ENCODE results near the gene ZNF512. TPM values are rescaled to one million over a fixed set of nuclear protein-coding genes. Genes with fewer than 3 reads are reported as not detected.

Gene ZNF512
- total RNA-seq, 1 experiment from 2014 or later = 34.2 TPM

DNA sequence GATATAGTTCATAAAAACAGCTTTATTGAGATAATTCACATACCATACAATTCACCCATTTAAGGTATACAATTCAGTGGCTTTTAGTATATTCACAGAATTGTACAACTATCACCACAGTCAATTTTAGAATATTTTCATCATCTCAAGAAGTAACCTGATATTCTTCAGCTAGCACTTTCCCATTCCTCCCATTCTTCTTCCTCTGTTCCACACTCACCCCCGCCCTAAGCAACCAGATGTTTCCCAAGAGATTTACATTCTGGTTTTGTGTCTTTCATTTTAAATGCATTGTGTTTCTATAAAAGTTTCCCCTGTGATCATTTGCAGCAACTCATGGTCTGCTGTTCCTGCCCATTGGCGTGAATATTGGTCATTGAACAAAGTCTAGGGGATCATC lies 51.4 kb downstream of the ZNF512 start (continued):
- TF ChIP-seq E2F4 (CRISPR knock-in tag; IDR thresholded peaks at IDR 0.05; ENCODE audit: borderline replicate concordance, low read depth) (no peak), ATF6 (CRISPR knock-in tag; IDR thresholded peaks at IDR 0.05) (no peak), ZNF317 (CRISPR knock-in tag; IDR thresholded peaks at IDR 0.05; ENCODE audit: borderline replicate concordance, low read depth) (no peak), FOXK1 (CRISPR knock-in tag; IDR thresholded peaks at IDR 0.05) (no peak), SMAD4 (CRISPR knock-in tag; IDR thresholded peaks at IDR 0.05) (no peak)

- H3K9me3 Mint-ChIP-seq = no peaks in the 10 kb centered on the region
- peaks cover 57% of the 10 kb centered on the region for H3K36me3 Mint-ChIP-seq
- no peak for DNase-seq (ENCODE audit: low spot score)
- CTCF ChIA-PET = no interaction called here
- H3K27ac Mint-ChIP-seq = no peak overlapping the region
- TF ChIP-seq ZNF219 (CRISPR knock-in tag; IDR thresholded peaks at IDR 0.05; ENCODE audit: borderline replicate concordance) (no peak), SP1 (CRISPR knock-in tag; conservative IDR thresholded peaks at IDR 0.05) (no peak), EMX1 (CRISPR knock-in tag; IDR thresholded peaks at IDR 0.05) (no peak), CREM (CRISPR knock-in tag; IDR thresholded peaks at IDR 0.05) (no peak), ETV6 (CRISPR knock-in tag; IDR thresholded peaks at IDR 0.05) (no peak), ZMAT4 (CRISPR knock-in tag; IDR thresholded peaks at IDR 0.05) (no peak), CBFB (CRISPR knock-in tag; IDR thresholded peaks at IDR 0.05; ENCODE audit: low read depth) (no peak), ZNF416 (CRISPR knock-in tag; IDR thresholded peaks at IDR 0.05) (no peak), ZNF263 (CRISPR knock-in tag; IDR thresholded peaks at IDR 0.05; ENCODE audit: low read depth) (no peak), FOXJ3 (CRISPR knock-in tag; IDR thresholded peaks at IDR 0.05; ENCODE audit: borderline replicate concordance) (no peak), GABPB1 (CRISPR knock-in tag; IDR thresholded peaks at IDR 0.05) (no peak), NFYB (CRISPR knock-in tag; conservative IDR thresholded peaks at IDR 0.05; ENCODE audit: low read depth) (no peak), JAZF1 (CRISPR knock-in tag; IDR thresholded peaks at IDR 0.05) (no peak), ZBTB21 (CRISPR knock-in tag; IDR thresholded peaks at IDR 0.05; ENCODE audit: borderline replicate concordance) (no peak), NFATC4 (CRISPR knock-in tag; IDR thresholded peaks at IDR 0.05) (no peak), RELA (CRISPR knock-in tag; IDR thresholded peaks at IDR 0.05; ENCODE audit: borderline replicate concordance) (no peak), TEAD1 (CRISPR knock-in tag; IDR thresholded peaks at IDR 0.05) (no peak)
- TF ChIP-seq, protein P1, sequence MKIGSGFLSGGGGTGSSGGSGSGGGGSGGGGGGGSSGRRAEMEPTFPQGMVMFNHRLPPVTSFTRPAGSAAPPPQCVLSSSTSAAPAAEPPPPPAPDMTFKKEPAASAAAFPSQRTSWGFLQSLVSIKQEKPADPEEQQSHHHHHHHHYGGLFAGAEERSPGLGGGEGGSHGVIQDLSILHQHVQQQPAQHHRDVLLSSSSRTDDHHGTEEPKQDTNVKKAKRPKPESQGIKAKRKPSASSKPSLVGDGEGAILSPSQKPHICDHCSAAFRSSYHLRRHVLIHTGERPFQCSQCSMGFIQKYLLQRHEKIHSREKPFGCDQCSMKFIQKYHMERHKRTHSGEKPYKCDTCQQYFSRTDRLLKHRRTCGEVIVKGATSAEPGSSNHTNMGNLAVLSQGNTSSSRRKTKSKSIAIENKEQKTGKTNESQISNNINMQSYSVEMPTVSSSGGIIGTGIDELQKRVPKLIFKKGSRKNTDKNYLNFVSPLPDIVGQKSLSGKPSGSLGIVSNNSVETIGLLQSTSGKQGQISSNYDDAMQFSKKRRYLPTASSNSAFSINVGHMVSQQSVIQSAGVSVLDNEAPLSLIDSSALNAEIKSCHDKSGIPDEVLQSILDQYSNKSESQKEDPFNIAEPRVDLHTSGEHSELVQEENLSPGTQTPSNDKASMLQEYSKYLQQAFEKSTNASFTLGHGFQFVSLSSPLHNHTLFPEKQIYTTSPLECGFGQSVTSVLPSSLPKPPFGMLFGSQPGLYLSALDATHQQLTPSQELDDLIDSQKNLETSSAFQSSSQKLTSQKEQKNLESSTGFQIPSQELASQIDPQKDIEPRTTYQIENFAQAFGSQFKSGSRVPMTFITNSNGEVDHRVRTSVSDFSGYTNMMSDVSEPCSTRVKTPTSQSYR (CRISPR knock-in tag; IDR thresholded peaks at IDR 0.05) = no peak
- TF ChIP-seq, protein P2, sequence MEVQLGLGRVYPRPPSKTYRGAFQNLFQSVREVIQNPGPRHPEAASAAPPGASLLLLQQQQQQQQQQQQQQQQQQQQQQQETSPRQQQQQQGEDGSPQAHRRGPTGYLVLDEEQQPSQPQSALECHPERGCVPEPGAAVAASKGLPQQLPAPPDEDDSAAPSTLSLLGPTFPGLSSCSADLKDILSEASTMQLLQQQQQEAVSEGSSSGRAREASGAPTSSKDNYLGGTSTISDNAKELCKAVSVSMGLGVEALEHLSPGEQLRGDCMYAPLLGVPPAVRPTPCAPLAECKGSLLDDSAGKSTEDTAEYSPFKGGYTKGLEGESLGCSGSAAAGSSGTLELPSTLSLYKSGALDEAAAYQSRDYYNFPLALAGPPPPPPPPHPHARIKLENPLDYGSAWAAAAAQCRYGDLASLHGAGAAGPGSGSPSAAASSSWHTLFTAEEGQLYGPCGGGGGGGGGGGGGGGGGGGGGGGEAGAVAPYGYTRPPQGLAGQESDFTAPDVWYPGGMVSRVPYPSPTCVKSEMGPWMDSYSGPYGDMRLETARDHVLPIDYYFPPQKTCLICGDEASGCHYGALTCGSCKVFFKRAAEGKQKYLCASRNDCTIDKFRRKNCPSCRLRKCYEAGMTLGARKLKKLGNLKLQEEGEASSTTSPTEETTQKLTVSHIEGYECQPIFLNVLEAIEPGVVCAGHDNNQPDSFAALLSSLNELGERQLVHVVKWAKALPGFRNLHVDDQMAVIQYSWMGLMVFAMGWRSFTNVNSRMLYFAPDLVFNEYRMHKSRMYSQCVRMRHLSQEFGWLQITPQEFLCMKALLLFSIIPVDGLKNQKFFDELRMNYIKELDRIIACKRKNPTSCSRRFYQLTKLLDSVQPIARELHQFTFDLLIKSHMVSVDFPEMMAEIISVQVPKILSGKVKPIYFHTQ (CRISPR knock-in tag; IDR thresholded peaks at IDR 0.05) = no peak
- H3K27me3 Mint-ChIP-seq (ENCODE audit: low read depth) = no peaks in the 10 kb centered on the region
- POLR2A ChIA-PET = no interaction called here
- H3K4me1 Mint-ChIP-seq = no peaks in the 10 kb centered on the region
- ATAC-seq = no peak
- no peak overlapping the region for H3K4me3 Mint-ChIP-seq
These were observed 53.9 kb downstream of the ZNF512 start for GRCh38 chr2:27636766-27637165.

Measured in WTC11 (cell line).